Liver (tissue), 9 donors: ENCODE results near the gene OFD1. TPM values are rescaled to one million over a fixed set of nuclear protein-coding genes. Genes with fewer than 3 reads are reported as not detected.

Experiments used
- DNase-seq: peaks from one replicate; pipeline ENCODE4 v3.0.0-alpha.2; 2017; ENCODE audit warnings: low spot score
- H3K27ac ChIP-seq, 2 donors: one replicate each; pipeline ENCODE4 v1.7.0; 2013; ENCODE audit warnings: inconsistent platforms in 2 of 2, low read length in 2 of 2, control low read depth in 1 of 2, low read depth in 1 of 2, mild to moderate bottlenecking in 1 of 2
- H3K27me3 ChIP-seq, 4 donors: one replicate each; pipeline versions ENCODE4 v1.6.1 to v1.7.0; 2013; ENCODE audit warnings: low read length in 3 of 4, inconsistent platforms in 1 of 4, mild to moderate bottlenecking in 1 of 4, moderate library complexity in 1 of 4; ENCODE audit not compliant: control insufficient read depth in 4 of 4, insufficient read depth in 4 of 4
- H3K36me3 ChIP-seq, 4 donors: one replicate each; pipeline versions ENCODE4 v1.6.1 to v1.7.0; 2013; ENCODE audit warnings: low read length in 3 of 4, mild to moderate bottlenecking in 3 of 4, low read depth in 1 of 4, moderate library complexity in 1 of 4; ENCODE audit not compliant: control insufficient read depth in 4 of 4, insufficient read depth in 3 of 4
- H3K4me1 ChIP-seq, 4 donors: one replicate each; pipeline versions ENCODE4 v1.6.1 to v1.7.0; 2013; ENCODE audit warnings: low read length in 3 of 4, mild to moderate bottlenecking in 3 of 4, moderate library complexity in 1 of 4; ENCODE audit not compliant: control insufficient read depth in 4 of 4, insufficient read depth in 4 of 4
- H3K4me3 ChIP-seq, 3 donors: one replicate each; pipeline versions ENCODE4 v1.6.1 to v1.7.0; 2013; ENCODE audit warnings: low read length in 3 of 3, control low read depth in 1 of 3, low read depth in 1 of 3, mild to moderate bottlenecking in 1 of 3
- H3K9ac ChIP-seq, 2 donors: one replicate each; pipeline ENCODE4 v1.7.0; 2013; ENCODE audit warnings: low read length in 2 of 2, mild to moderate bottlenecking in 2 of 2, moderate library complexity in 2 of 2, control low read depth in 1 of 2, low read depth in 1 of 2
- H3K9me3 ChIP-seq, 4 donors: one replicate each; pipeline versions ENCODE4 v1.6.1 to v1.7.0; 2013; ENCODE audit warnings: low read length in 3 of 4; ENCODE audit not compliant: control insufficient read depth in 4 of 4
- EGR1 ChIP-seq, 2 donors: IDR thresholded peaks; 2 replicates each; pipeline ENCODE4 v1.6.1; 2016 to 2018; ENCODE audit warnings: antibody characterized with exemption in 2 of 2, low read depth in 2 of 2
- FOXA1 ChIP-seq: IDR thresholded peaks from 2 replicates; pipeline ENCODE4 v1.6.1; 2016; ENCODE audit warnings: antibody characterized with exemption
- FOXA2 ChIP-seq: IDR thresholded peaks from 2 replicates; pipeline ENCODE4 v1.6.1; 2016; ENCODE audit warnings: antibody characterized with exemption
- GABPA ChIP-seq, 2 donors: IDR thresholded peaks in 1 of 2; conservative IDR thresholded peaks in 1 of 2; 2 replicates each; pipeline ENCODE4 v1.6.1; 2016; ENCODE audit warnings: antibody characterized with exemption in 2 of 2, mild to moderate bottlenecking in 1 of 2, moderate library complexity in 1 of 2
- HNF4A ChIP-seq, 2 donors: conservative IDR thresholded peaks; 2 replicates each; pipeline ENCODE4 v1.6.1; 2016; ENCODE audit warnings: antibody characterized with exemption in 2 of 2, mild to moderate bottlenecking in 2 of 2
- HNF4G ChIP-seq: IDR thresholded peaks from 2 replicates; pipeline ENCODE4 v1.6.1; 2016; ENCODE audit warnings: antibody characterized with exemption
- JUND ChIP-seq, 2 donors: IDR thresholded peaks; 2 replicates each; pipeline ENCODE4 v1.6.1; 2016; ENCODE audit warnings: antibody characterized with exemption in 2 of 2
- NR2F2 ChIP-seq: IDR thresholded peaks from 2 replicates; pipeline ENCODE4 v1.6.1; 2016; ENCODE audit warnings: antibody characterized with exemption
- RAD21 ChIP-seq, 2 donors: IDR thresholded peaks; 2 replicates each; pipeline ENCODE4 v1.6.1; 2016; ENCODE audit warnings: antibody characterized with exemption in 2 of 2, mild to moderate bottlenecking in 2 of 2
- RXRA ChIP-seq, 2 donors: IDR thresholded peaks; 2 replicates each; pipeline ENCODE4 v1.6.1; 2017 to 2018; ENCODE audit warnings: antibody characterized with exemption in 2 of 2, mild to moderate bottlenecking in 1 of 2
- SP1 ChIP-seq: IDR thresholded peaks from 2 replicates; pipeline ENCODE4 v1.6.1; 2018; ENCODE audit warnings: antibody characterized with exemption, mild to moderate bottlenecking
- TAF1 ChIP-seq: conservative IDR thresholded peaks from 2 replicates; pipeline ENCODE4 v1.6.1; 2016; ENCODE audit warnings: antibody characterized with exemption, mild to moderate bottlenecking
- YY1 ChIP-seq: IDR thresholded peaks from 2 replicates; pipeline ENCODE4 v1.6.1; 2016; ENCODE audit warnings: antibody characterized with exemption, mild to moderate bottlenecking
- WGBS: extraction: QIAGEN DNeasy Blood & Tissue Kit; methylation state at CpG from one replicate; pipeline ENCODE4 v1.1.7; 2013; 5-methylcytosine and 5-hydroxymethylcytosine counted together
- polyA plus RNA-seq, 2 donors: library from polyadenylated mRNA; stranded (reverse) in 1 of 2; unstranded in 1 of 2; fragments of 200-250 nt in 1 of 2; fragments of >200 nt in 1 of 2; fragmentation: Nextera tagmentation in 1 of 2; extraction: Ambion mirVana in 1 of 2; gene quantifications; one replicate each; pipeline versions ENCODE4 v1.2.1 to v1.2.3, GENCODE V29; 2013 to 2015
- total RNA-seq, 2 donors: library from RNA; depleted of rRNA; stranded (reverse); fragments of >200 nt; gene quantifications; one replicate each; pipeline ENCODE4 v1.2.3, GENCODE V29; 2014
- TF ChIP-seq, protein P1 (sequence below): IDR thresholded peaks from 2 replicates; pipeline ENCODE4 v1.6.1; 2016; ENCODE audit warnings: antibody characterized with exemption
- TF ChIP-seq, protein P2 (sequence below): IDR thresholded peaks from 2 replicates; pipeline ENCODE4 v1.6.1; 2016; ENCODE audit warnings: antibody characterized with exemption
- TF ChIP-seq, protein P3 (sequence below): IDR thresholded peaks from 2 replicates; pipeline ENCODE4 v1.6.1; 2016; ENCODE audit warnings: antibody characterized with exemption
- TF ChIP-seq, protein P4 (sequence below): IDR thresholded peaks from 2 replicates; pipeline ENCODE4 v1.6.1; 2016; ENCODE audit warnings: antibody characterized with exemption, mild to moderate bottlenecking
- TF ChIP-seq, protein P5 (sequence below): fragments of 150-350 bp; IDR thresholded peaks from 2 replicates; pipeline ENCODE4 v1.5.1; 2017; ENCODE audit warnings: improper control_type of control experiment, low read depth, low read length; ENCODE audit not compliant: missing input control
- donor health status: healthy.
- donor health status: healthy.
- donor health status: healthy.
- donor health status: healthy.
- donor health status: healthy.

OFD1 gene
- total and polyA plus RNA-seq, 4 donors = 2.9 to 15.7 (median 9.6) TPM

- H3K4me1 ChIP-seq = no peaks in the 10 kb centered on the region
- H3K36me3 ChIP-seq = peaks cover 0 to 21% (median 3%) of the 10 kb centered on the region in 4 donors
- 85% methylated on average over 3 of the region's 3 CpGs for WGBS
Observed at GRCh38 chrX:13752141-13752540, 17.6 kb downstream of the OFD1 start.

More at GRCh38 chrX:13752141-13752540, 17.6 kb downstream of the OFD1 start:
- H3K27ac ChIP-seq = no peak overlapping the region
- no peak overlapping the region for H3K4me3 ChIP-seq
- no peaks in the 10 kb centered on the region for H3K9me3 ChIP-seq
- TF ChIP-seq SP1 = no peak
- TF ChIP-seq, protein P1, sequence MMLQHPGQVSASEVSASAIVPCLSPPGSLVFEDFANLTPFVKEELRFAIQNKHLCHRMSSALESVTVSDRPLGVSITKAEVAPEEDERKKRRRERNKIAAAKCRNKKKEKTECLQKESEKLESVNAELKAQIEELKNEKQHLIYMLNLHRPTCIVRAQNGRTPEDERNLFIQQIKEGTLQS = no peak
- TF ChIP-seq TAF1 = no peak
- TF ChIP-seq, protein P2, sequence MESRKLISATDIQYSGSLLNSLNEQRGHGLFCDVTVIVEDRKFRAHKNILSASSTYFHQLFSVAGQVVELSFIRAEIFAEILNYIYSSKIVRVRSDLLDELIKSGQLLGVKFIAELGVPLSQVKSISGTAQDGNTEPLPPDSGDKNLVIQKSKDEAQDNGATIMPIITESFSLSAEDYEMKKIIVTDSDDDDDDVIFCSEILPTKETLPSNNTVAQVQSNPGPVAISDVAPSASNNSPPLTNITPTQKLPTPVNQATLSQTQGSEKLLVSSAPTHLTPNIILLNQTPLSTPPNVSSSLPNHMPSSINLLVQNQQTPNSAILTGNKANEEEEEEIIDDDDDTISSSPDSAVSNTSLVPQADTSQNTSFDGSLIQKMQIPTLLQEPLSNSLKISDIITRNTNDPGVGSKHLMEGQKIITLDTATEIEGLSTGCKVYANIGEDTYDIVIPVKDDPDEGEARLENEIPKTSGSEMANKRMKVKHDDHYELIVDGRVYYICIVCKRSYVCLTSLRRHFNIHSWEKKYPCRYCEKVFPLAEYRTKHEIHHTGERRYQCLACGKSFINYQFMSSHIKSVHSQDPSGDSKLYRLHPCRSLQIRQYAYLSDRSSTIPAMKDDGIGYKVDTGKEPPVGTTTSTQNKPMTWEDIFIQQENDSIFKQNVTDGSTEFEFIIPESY = no peak
- no peak for TF ChIP-seq HNF4A (conservative IDR thresholded peaks at IDR 0.05)
- TF ChIP-seq GABPA (IDR thresholded peaks at IDR 0.05 in 1 of 2, conservative IDR thresholded peaks at IDR 0.05 in 1 of 2) = no peak
- TF ChIP-seq, protein P3, sequence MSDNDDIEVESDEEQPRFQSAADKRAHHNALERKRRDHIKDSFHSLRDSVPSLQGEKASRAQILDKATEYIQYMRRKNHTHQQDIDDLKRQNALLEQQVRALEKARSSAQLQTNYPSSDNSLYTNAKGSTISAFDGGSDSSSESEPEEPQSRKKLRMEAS = no peak
- no peak for TF ChIP-seq FOXA2
- TF ChIP-seq JUND (IDR thresholded peaks at IDR 0.05) = no peak
- TF ChIP-seq HNF4G = no peak
- no peak for TF ChIP-seq YY1
- no peak for TF ChIP-seq RXRA (IDR thresholded peaks at IDR 0.05)
- no peak for TF ChIP-seq EGR1 (IDR thresholded peaks at IDR 0.05; ENCODE audit: low read depth in 2 of 2)
- no peak for TF ChIP-seq RAD21 (IDR thresholded peaks at IDR 0.05)
- TF ChIP-seq, protein P4, sequence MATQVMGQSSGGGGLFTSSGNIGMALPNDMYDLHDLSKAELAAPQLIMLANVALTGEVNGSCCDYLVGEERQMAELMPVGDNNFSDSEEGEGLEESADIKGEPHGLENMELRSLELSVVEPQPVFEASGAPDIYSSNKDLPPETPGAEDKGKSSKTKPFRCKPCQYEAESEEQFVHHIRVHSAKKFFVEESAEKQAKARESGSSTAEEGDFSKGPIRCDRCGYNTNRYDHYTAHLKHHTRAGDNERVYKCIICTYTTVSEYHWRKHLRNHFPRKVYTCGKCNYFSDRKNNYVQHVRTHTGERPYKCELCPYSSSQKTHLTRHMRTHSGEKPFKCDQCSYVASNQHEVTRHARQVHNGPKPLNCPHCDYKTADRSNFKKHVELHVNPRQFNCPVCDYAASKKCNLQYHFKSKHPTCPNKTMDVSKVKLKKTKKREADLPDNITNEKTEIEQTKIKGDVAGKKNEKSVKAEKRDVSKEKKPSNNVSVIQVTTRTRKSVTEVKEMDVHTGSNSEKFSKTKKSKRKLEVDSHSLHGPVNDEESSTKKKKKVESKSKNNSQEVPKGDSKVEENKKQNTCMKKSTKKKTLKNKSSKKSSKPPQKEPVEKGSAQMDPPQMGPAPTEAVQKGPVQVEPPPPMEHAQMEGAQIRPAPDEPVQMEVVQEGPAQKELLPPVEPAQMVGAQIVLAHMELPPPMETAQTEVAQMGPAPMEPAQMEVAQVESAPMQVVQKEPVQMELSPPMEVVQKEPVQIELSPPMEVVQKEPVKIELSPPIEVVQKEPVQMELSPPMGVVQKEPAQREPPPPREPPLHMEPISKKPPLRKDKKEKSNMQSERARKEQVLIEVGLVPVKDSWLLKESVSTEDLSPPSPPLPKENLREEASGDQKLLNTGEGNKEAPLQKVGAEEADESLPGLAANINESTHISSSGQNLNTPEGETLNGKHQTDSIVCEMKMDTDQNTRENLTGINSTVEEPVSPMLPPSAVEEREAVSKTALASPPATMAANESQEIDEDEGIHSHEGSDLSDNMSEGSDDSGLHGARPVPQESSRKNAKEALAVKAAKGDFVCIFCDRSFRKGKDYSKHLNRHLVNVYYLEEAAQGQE = no peak
- TF ChIP-seq FOXA1 = no peak
- TF ChIP-seq, protein P5, sequence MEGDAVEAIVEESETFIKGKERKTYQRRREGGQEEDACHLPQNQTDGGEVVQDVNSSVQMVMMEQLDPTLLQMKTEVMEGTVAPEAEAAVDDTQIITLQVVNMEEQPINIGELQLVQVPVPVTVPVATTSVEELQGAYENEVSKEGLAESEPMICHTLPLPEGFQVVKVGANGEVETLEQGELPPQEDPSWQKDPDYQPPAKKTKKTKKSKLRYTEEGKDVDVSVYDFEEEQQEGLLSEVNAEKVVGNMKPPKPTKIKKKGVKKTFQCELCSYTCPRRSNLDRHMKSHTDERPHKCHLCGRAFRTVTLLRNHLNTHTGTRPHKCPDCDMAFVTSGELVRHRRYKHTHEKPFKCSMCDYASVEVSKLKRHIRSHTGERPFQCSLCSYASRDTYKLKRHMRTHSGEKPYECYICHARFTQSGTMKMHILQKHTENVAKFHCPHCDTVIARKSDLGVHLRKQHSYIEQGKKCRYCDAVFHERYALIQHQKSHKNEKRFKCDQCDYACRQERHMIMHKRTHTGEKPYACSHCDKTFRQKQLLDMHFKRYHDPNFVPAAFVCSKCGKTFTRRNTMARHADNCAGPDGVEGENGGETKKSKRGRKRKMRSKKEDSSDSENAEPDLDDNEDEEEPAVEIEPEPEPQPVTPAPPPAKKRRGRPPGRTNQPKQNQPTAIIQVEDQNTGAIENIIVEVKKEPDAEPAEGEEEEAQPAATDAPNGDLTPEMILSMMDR = no peak
- no peak for TF ChIP-seq NR2F2
- no peak overlapping the region for H3K9ac ChIP-seq
- no peak for DNase-seq
- H3K27me3 ChIP-seq = no peaks in the 10 kb centered on the region
